ENCODE data around the gene CLDN6.

Gene CLDN6

GRCh38 chr16:3027489-3027795, 9.5 kb upstream of the CLDN6 start:
- DNase-seq: no peak

DNA sequence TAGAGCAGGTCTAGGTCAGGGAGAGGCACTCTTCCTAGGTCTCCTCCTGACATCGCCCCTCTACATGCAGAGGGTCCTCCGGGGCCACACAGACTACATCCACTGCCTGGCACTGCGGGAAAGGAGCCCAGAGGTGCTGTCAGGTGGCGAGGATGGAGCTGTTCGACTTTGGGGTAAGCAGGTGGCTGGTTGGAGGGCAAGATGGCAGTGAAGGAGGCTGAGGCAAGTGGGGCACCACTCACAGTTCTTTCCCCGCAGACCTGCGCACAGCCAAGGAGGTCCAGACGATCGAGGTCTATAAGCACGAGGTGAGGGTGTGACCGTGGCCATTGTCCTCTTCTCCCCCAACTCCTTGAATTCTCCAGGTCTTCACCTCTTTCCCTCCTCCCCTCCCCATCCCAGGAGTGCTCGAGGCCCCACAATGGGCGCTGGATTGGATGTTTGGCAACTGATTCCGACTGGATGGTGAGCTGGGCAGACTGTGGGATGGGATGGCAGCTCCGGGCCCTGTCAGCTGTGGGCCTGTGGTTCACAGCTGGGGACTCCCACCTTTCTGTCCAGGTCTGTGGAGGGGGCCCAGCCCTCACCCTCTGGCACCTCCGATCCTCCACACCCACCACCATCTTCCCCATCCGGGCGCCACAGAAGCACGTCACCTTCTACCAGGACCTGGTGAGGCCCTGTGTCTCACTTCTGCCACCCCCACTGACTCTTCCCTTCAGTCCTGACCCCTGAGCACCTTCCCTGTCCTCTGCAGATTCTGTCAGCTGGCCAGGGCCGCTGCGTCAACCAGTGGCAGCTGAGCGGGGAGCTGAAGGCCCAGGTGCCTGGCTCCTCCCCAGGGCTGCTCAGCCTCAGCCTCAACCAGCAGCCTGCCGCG, 8.9 kb upstream of the CLDN6 start:
- DNase-seq: no peak

DNA sequence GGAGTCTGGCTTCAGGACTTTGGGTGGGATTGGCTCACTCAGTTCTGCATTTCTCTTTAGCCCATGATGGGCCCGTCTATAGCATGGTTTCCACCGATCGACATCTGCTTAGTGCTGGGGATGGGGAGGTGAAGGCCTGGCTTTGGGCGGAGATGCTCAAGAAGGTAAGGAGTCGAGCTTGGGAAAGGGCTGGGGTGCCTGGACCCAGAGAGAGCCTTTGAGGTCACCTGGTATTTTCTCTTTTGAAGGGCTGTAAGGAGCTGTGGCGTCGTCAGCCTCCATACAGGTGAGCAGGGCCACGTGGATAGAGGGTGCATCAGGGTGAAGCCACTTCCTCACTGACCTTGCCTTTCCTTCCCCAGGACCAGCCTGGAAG, 8.0 kb upstream of the CLDN6 start:
- no peak for DNase-seq

DNA sequence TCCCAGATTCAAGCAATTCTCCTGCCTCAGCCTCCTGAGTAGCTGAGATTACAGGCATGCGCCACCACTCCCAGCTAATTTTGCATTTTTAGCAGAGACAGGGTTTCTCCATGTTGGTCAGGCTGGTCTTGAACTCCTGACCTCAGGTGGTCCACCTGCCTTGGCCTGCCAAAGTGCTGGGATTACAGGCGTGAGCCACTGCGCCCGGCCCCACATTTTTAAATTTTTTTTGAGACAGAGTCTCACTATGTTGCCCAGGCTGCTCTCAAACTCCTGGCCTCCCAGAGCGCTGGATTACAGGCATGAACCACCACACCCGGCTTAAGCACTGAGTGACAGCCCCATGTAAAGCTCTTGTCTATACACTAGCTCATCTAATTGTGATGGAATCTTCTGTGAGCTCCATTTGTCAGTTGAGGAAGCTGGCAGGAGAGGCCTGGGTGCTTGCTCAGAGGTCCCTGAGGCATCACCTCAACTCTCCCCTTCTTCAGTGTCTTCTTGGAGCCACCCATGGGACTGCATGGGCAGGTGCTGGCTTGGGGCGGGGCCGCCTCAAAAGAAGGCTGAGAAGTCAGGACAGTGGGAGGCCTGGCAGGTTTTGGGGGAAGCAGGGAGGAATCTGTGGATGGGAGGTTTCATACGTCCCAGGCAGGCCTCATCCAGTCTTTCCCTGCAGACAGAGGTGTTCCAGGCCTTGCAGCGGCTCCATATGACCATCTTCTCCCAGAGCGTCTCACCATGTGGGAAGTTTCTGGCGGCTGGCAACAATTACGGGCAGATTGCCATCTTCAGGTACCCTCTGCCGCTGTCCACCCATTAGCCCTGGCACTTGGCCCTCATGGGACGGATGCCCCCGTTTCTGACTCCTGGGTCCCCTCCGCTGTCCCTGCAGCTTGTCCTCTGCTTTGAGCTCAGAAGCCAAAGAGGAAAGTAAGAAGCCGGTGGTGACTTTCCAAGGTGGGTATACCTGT, 7.3 kb upstream of the CLDN6 start:
- no peak for DNase-seq

- peak; percentile 83 for DNase-seq
Observed at GRCh38 chr16:3023669-3024478, 5.9 kb upstream of the CLDN6 start, which contains the start of the genes HCFC1R1 and THOC6. Gene HCFC1R1 (minus strand): TSS chr16:3023942. CDS start chr16:3023941, 1 bp downstream. Gene THOC6 (plus strand): TSS chr16:3024035. CDS start chr16:3024327, 292 bp downstream.

GRCh38 chr16:3023415-3023668, 5.4 kb upstream of the CLDN6 start:
- DNase-seq: no peak

DNA sequence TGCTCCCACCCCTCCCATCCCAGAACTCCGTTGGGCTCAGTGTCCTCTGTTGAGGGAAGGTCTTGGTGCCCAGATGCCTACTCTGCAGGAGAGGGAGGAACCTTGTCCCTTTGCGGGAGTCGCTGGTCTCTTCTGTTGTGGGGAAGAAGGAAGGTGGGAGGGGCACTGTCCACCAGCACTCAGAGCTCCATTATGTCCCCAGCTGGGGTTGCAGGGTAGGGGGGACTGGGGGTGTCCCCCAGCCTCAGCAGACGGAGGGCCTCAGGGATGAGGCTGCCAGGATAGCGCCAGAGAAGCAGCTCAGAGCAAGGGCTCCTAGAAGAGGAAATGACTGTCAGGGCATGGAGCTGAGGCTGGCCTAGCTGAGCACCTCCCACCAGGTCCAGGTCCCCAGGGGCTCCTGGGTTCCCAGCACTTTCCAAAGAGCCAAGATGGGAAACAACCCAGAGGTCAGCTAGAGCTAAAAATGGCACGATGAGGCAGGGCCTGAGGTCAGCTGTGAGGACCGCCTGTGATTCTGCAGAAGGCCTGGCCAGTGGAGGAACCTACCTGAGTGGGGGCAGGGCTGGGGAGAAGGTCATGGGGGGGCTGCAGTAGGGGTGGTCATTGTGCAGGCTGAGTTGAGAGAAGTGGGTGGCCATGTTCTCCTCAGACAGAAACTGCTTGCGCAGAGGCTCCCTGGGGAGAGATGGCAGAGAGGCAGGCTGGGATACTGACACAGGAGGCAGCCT, 4.9 kb upstream of the CLDN6 start:
- DNase-seq: no peak

DNA sequence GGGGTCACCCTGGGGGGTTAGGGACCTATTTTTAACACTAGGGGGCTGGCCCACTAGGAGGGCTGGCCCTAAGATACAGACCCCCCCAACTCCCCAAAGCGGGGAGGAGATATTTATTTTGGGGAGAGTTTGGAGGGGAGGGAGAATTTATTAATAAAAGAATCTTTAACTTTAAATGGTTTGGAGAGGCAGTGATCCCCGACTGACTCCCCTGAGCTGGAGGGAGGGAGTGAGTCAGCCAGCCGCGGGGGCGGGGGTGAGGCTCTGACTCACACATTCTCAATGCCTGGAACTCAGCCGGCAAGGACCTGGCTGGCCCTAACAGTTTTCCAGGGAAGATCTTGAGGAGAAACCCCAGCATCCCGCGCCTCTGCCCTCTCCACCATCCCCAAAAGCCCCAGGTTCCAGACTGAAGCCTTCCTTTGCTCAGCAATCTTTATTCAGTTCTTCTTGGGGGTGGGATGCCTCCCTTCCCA, 4.3 kb upstream of the CLDN6 start:
- DNase-seq: peak; percentile 70

- peak; percentile 48 for DNase-seq
Observed at GRCh38 chr16:3021449-3022207, 3.6 kb upstream of the CLDN6 start.

DNA sequence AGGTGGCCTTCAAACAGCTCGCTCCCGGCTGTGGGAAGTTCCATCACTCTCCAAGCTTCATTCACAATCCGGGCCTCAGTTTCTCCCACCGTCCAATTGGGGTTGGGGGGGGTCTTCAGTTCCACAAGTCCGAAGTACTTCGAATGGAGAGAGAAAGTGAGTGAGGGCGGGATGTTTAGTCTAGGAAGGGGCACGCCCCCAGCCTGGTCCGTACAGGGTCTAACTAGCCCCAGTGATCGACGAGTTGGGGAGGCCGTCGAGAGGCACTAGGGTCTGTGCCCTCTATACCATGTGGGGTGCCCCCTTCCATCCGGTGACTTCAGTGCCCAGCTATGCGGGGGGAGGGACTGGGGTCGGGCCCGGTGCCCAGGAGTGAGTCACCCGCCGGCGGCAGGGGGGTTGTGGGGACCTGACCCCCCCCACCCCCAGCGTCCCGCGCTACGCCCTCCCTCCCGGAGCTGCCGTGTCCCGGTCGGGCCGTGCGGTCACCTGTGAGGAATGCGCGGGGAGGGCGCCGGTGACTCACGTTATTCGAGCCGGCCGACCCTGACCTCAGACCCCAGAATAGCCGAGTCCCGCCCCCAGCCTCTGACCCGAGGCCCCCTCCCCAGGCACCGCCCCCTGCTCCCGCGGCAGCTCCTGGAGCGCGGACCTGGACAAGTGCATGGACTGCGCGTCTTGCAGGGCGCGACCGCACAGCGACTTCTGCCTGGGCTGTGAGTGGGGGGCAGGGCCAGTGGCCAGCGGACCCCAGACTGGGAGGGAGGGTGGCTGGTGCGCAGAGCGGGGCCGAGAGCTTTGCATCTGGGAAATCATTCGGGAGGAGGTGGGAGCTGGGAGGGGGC, 2.8 kb upstream of the CLDN6 start:
- DNase-seq: peak; percentile 76

GRCh38 chr16:3020247-3020603, 2.2 kb upstream of the CLDN6 start, which contains the start of gene TNFRSF12A:
Gene TNFRSF12A (plus strand): TSS chr16:3020368. CDS start chr16:3020398, 30 bp downstream.
- peak; percentile 69 for DNase-seq

DNA sequence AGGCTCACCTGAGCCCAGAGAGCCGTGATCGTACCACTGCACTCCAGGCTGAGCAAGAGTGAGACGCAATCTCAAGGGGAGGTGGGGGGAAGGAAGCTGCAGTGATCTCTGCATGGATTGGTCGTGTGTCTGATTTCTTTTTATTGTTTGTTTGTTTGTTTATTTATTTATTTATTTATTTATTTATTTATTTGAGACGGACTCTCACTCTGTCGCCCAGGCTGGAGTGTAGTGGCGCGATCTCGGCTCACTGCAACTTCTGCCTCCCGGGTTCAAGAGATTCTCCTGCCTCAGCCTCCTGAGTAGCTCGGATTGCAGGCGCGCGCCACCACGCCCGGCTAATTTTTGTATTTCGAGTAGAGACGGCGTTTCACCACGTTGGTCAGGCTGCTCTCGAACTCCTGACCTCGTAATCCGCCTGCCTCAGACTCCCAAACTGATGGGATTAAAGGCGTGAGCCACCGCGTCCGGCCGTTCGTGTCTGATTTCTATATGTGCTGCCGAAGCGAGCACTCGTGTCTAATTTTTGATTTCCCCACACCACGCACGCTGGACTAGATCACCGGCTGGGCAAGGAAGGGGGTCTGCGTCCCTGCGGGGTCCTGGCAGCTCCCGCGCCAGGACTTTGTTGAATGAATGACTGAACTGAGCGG, 1.7 kb upstream of the CLDN6 start:
- DNase-seq: no peak

GRCh38 chr16:3017344-3017743, 639 bp downstream of the CLDN6 start:
- DNase-seq: no peak

GRCh38 chr16:3015865-3016521, 2.0 kb downstream of the CLDN6 start:
- no peak for DNase-seq

DNA sequence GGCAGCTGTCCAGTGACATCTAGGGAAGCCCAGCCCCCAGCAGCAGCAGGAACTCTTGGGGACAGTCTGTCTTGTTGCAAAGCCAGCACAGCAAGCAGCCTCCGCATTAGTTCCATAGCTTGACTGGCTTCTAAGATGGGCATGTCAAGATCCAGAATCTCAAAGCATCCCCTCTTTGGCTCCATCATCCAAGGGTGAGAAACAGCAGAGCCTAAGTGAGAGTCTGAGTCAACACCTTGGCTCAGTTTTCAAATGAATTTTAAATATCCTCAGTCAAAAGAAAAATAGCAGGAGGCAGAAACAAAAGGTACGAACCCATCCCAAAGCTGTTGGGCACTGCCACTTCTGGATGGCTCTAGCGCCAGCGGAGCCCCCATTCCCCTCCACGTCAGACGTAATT, 3.0 kb downstream of the CLDN6 start:
- no peak for DNase-seq

- no peak for DNase-seq
Observed at GRCh38 chr16:3013998-3014690, 3.8 kb downstream of the CLDN6 start.

- DNase-seq: no peak
Observed at GRCh38 chr16:3013491-3013951, 4.5 kb downstream of the CLDN6 start.

DNA sequence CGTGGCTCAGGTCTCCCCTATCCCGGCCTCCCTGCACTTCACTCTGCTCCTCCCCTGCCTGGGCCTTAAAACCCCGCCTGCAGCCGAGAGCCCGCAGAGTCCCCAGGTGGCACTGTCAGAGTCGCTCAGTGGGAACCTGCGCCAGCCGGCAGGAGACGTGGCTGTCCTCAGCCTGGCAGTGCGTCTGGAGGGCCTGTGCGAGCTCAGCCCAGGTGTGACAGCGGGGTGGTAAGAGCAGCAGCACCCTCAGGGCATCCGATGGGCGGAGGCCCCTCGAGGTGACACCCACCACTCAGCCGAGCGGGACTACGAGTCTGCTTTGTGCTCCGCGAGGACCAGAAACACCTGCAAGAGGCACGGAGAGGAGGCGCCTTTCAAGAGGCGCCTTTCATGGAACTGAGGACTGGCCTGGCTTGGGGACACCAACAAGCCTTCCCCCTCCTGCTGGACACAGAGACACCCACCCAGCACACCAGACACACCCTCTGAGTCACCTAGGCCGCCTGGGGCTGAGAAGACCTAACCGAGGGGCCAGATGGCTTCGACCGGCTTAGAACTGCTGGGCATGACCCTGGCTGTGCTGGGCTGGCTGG, 5.1 kb downstream of the CLDN6 start, which contains the start of gene CLDN9:
Gene CLDN9, plus strand, starts transcription at position 96 of the 593 bp plus-strand sequence. Its CDS starts 440 bp downstream, at position 536.
- no peak for DNase-seq

Measured in activated gamma-delta T cell (primary cell).